Astrocyte (in vitro differentiated cells and primary cell): ENCODE data around the gene PPM1A. TPM values are rescaled to one million over a fixed set of nuclear protein-coding genes. Genes with fewer than 3 reads are reported as not detected.

Experiments used
- DNase-seq: peaks from one replicate; pipeline ENCODE4 v3.0.0-alpha.2; 2010; ENCODE audit warnings: low read depth
- FAIRE-seq: peaks from 2 replicates; lab custom pipeline; 2011; peaks lifted over from hg19 to GRCh38; lab: Jason Lieb, UNC
- H2AFZ ChIP-seq: 2 replicates; pipeline ENCODE4 v1.6.0; 2012; ENCODE audit warnings: low read depth, low read length, inconsistent platforms
- H3K27ac ChIP-seq: 2 replicates; pipeline ENCODE4 v1.5.1; 2011; ENCODE audit warnings: low read depth, low read length, inconsistent platforms
- H3K27me3 ChIP-seq: 2 replicates; pipeline ENCODE4 v1.6.0; 2011; ENCODE audit warnings: low read length, inconsistent platforms; ENCODE audit not compliant: insufficient read depth
- H3K36me3 ChIP-seq: 2 replicates; pipeline ENCODE4 v1.5.1; 2011; ENCODE audit warnings: low read length, inconsistent platforms; ENCODE audit not compliant: insufficient read depth
- H3K4me1 ChIP-seq: 2 replicates; pipeline ENCODE4 v1.5.1; 2011; ENCODE audit warnings: low read length, inconsistent platforms; ENCODE audit not compliant: insufficient read depth
- H3K4me2 ChIP-seq: 2 replicates; pipeline ENCODE4 v1.6.0; 2012; ENCODE audit warnings: low read length, inconsistent platforms
- H3K4me3 ChIP-seq: 2 replicates; pipeline ENCODE4 v1.5.1; 2011; ENCODE audit warnings: low read depth, mild to moderate bottlenecking, low read length, inconsistent platforms; ENCODE audit not compliant: insufficient read depth
- H3K79me2 ChIP-seq: 2 replicates; pipeline ENCODE4 v1.6.0; 2012; ENCODE audit warnings: mild to moderate bottlenecking, low read length, inconsistent platforms; ENCODE audit not compliant: insufficient read depth
- H3K9ac ChIP-seq: 2 replicates; pipeline ENCODE4 v1.6.0; 2012; ENCODE audit warnings: mild to moderate bottlenecking, low read length, inconsistent platforms
- H3K9me3 ChIP-seq: 2 replicates; pipeline ENCODE4 v1.5.1; 2012; ENCODE audit warnings: low read depth, mild to moderate bottlenecking, low read length, inconsistent platforms; ENCODE audit not compliant: insufficient read depth
- H4K20me1 ChIP-seq: 2 replicates; pipeline ENCODE4 v1.6.0; 2012; ENCODE audit warnings: low read length, inconsistent platforms; ENCODE audit not compliant: insufficient read depth
- H3K27ac Mint-ChIP-seq: one replicate; pipeline ENCODE4 v1.8.0; 2021; ENCODE audit warnings: mild to moderate bottlenecking, mixed read lengths; ENCODE audit not compliant: unreplicated experiment
- H3K27me3 Mint-ChIP-seq: one replicate; pipeline ENCODE4 v1.8.0; 2021; ENCODE audit warnings: low read depth, mixed read lengths; ENCODE audit not compliant: unreplicated experiment
- H3K36me3 Mint-ChIP-seq: one replicate; pipeline ENCODE4 v1.8.0; 2021; ENCODE audit warnings: low read depth, mixed read lengths; ENCODE audit not compliant: unreplicated experiment
- H3K4me1 Mint-ChIP-seq: one replicate; pipeline ENCODE4 v1.8.0; 2021; ENCODE audit warnings: low read depth, mixed read lengths; ENCODE audit not compliant: unreplicated experiment
- H3K4me3 Mint-ChIP-seq: one replicate; pipeline ENCODE4 v1.8.0; 2021; ENCODE audit warnings: mild to moderate bottlenecking, moderate library complexity, mixed read lengths; ENCODE audit not compliant: unreplicated experiment
- H3K9me3 Mint-ChIP-seq: one replicate; pipeline ENCODE4 v1.8.0; 2021; ENCODE audit warnings: mild to moderate bottlenecking, mixed read lengths; ENCODE audit not compliant: unreplicated experiment
- EZH2 ChIP-seq: IDR thresholded peaks from 2 replicates; pipeline ENCODE4 v1.6.1; 2012; ENCODE audit warnings: mild to moderate bottlenecking, low read length, inconsistent platforms; ENCODE audit not compliant: insufficient read depth
- total RNA-seq: library from RNA; stranded (reverse); gene quantifications from 2 replicates; pipeline ENCODE4 v1.2.1, GENCODE V29; 2021
- TF ChIP-seq, protein P1 (sequence below): IDR thresholded peaks from 2 replicates; pipeline ENCODE4 v1.5.1; 2011; ENCODE audit warnings: low read depth, mild to moderate bottlenecking, inconsistent platforms, low read length, moderate library complexity; ENCODE audit not compliant: insufficient read depth

Gene PPM1A
- total RNA-seq, 1 donor from 2014 or later = 50.3 TPM

DNA sequence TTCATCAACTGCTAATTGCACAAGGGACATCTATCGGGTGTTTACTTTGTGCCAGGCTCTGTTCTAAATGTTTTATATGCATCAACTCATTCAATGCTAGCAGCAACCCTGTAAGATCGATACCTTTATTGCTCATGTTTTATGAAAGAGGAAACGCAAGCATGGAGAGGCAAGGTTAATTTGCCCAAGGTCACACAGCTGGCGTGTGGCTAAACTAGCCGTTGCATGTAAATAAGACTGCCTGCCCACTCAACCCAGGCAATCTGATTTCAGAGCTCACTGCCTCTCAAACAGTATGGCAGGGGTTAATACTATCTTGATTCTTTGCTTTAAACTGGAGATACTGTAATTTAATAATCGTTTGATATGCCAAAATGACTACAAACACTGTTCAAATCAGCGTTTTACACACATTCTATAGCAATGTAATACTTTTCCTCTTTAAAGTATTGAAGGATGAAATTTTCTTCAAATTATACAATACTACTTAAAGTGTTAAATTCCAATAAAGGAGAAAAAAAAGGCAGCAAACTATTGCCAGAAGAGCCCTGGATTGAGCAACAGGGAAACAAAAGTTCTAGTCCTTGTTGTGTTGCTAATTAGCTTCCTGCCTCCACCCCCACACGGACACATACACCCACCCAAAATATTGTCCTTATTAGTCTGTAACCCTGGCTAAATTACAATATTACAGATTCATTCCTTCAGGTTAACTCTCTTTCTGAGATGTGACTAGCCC is 44.7 kb upstream of the PPM1A start:
- Histone ChIP-seq H4K20me1 (no peaks in the 10 kb centered on the region), H3K27ac (no peak overlapping the region), H3K4me2 (no peak overlapping the region), H3K9me3 (no peaks in the 10 kb centered on the region), H3K4me3 (no peak overlapping the region), H3K27me3 (no peaks in the 10 kb centered on the region), H3K9ac (no peak overlapping the region), H3K79me2 (no peaks in the 10 kb centered on the region), H3K36me3 (no peaks in the 10 kb centered on the region), H2AFZ (no peak overlapping the region), H3K4me1 (no peaks in the 10 kb centered on the region)
- TF ChIP-seq, protein P1, sequence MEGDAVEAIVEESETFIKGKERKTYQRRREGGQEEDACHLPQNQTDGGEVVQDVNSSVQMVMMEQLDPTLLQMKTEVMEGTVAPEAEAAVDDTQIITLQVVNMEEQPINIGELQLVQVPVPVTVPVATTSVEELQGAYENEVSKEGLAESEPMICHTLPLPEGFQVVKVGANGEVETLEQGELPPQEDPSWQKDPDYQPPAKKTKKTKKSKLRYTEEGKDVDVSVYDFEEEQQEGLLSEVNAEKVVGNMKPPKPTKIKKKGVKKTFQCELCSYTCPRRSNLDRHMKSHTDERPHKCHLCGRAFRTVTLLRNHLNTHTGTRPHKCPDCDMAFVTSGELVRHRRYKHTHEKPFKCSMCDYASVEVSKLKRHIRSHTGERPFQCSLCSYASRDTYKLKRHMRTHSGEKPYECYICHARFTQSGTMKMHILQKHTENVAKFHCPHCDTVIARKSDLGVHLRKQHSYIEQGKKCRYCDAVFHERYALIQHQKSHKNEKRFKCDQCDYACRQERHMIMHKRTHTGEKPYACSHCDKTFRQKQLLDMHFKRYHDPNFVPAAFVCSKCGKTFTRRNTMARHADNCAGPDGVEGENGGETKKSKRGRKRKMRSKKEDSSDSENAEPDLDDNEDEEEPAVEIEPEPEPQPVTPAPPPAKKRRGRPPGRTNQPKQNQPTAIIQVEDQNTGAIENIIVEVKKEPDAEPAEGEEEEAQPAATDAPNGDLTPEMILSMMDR = no peak
- TF ChIP-seq EZH2 = no peak
- H3K36me3 Mint-ChIP-seq = no peaks in the 10 kb centered on the region
- no peak for FAIRE-seq
- DNase-seq = no peak
- peaks cover 6% of the 10 kb centered on the region for H3K4me1 Mint-ChIP-seq
- no peak overlapping the region for H3K4me3 Mint-ChIP-seq
- no peaks in the 10 kb centered on the region for H3K27me3 Mint-ChIP-seq
- peaks cover 10% of the 10 kb centered on the region for H3K9me3 Mint-ChIP-seq
- no peak overlapping the region for H3K27ac Mint-ChIP-seq

DNA sequence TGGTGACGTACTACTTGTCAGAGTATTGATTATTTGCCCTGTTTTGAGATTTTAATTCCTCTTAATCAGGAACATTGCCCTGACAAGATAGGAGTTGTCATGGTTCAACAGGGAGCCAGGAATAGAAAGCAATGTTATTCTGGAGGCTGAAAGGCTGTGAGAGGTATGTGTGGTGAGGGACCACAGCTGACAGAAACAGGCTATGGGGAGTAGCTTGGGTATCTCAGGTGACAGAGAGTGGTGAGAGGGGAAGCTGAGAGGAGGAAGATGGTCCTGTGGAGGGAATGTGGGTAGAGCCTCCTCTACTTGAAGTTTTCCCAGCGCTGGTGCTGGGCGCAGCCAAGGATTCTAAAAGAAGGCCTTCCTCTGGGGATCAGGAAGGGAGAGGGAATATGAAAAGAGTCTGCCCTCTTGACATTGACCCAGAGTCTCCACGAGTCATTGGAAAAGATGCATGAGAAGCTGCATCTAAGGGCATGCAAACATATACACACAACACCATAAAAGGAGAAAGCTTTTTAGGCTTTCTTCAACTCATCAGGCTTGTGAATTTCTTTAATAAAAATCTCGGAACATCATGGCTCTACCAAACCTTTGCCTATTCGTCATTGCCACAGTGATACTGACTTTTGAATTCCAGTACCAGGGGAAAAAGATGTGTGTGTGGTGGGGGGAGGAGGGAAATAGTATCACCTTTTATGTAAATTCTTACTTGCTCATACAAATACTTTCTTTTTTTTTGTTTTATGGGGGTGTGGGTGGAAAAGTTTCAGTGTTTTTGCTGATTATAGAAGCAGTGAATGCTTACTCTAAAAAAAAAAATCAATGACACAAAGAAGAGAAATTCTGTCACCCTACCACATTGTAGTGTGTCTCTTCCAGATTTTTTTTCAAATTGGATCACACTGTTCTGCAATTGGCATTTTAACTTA is 43.9 kb upstream of the PPM1A start:
- no peak overlapping the region for H3K27ac Mint-ChIP-seq
- no peaks in the 10 kb centered on the region for H3K79me2 ChIP-seq
- H3K9ac ChIP-seq = no peak overlapping the region
- no peaks in the 10 kb centered on the region for H3K9me3 ChIP-seq
- H3K9me3 Mint-ChIP-seq = peaks cover 6% of the 10 kb centered on the region
- no peaks in the 10 kb centered on the region for H3K4me1 ChIP-seq
- H3K36me3 Mint-ChIP-seq = no peaks in the 10 kb centered on the region
- no peaks in the 10 kb centered on the region for H3K27me3 Mint-ChIP-seq
- DNase-seq = no peak
- H3K27ac ChIP-seq = no peak overlapping the region
- no peak overlapping the region for H3K4me2 ChIP-seq
- no peak overlapping the region for H2AFZ ChIP-seq
- no peaks in the 10 kb centered on the region for H4K20me1 ChIP-seq
- no peak overlapping the region for H3K4me3 Mint-ChIP-seq
- TF ChIP-seq, protein P1 = no peak
- no peak for TF ChIP-seq EZH2
- peaks cover 6% of the 10 kb centered on the region for H3K4me1 Mint-ChIP-seq
- no peak overlapping the region for H3K4me3 ChIP-seq
- H3K27me3 ChIP-seq = no peaks in the 10 kb centered on the region
- no peak for FAIRE-seq
- H3K36me3 ChIP-seq = no peaks in the 10 kb centered on the region
